ENCODE measurements around the gene MAPK14.

DNA sequence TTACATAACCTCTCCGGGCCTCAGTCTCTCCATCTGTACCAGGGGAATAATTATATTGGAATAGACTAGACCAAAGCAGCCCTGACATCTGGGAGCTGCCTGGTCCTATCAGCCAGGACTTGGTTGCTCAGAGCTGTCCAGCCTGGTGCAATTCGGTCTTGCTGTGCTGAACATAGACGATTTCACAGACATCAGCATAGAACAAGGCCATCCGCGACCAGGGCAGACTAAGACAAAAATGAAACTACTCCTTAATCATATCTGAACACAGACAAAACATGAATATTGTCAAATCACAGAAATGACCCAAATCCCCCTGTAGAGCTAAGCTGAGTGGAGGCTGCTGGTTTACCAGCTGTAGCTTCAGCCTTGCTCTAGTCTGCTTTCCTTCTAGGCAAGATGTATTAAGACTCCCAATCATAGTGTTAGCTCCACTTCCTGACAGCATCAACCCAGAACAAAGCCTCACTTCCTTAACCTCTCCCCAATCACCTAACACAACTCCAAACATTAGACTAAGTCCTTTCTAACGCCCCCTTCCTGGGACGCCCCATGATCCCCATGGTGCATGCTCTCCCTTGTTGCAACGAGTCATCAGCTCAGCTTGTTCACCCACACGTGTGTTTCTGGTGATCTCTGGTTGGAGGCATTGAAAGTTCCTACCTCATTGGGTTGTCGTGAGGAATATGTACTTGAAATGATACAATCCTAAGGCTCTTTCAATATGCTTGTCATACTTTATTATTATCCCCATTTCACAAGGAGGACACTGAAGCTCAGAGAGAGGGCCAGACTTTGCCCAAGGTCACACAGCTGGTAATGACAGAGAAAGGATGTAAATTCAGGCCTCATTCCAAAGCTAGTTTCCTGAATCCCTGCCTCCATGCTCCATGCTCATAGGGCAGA lies 99.2 kb downstream of the MAPK14 start:
- TF ChIP-seq, protein P1, sequence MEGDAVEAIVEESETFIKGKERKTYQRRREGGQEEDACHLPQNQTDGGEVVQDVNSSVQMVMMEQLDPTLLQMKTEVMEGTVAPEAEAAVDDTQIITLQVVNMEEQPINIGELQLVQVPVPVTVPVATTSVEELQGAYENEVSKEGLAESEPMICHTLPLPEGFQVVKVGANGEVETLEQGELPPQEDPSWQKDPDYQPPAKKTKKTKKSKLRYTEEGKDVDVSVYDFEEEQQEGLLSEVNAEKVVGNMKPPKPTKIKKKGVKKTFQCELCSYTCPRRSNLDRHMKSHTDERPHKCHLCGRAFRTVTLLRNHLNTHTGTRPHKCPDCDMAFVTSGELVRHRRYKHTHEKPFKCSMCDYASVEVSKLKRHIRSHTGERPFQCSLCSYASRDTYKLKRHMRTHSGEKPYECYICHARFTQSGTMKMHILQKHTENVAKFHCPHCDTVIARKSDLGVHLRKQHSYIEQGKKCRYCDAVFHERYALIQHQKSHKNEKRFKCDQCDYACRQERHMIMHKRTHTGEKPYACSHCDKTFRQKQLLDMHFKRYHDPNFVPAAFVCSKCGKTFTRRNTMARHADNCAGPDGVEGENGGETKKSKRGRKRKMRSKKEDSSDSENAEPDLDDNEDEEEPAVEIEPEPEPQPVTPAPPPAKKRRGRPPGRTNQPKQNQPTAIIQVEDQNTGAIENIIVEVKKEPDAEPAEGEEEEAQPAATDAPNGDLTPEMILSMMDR (conservative IDR thresholded peaks at IDR 0.05; ENCODE audit: low read depth, low read length), result no peak
- TF ChIP-seq EZH2 (IDR thresholded peaks at IDR 0.05; ENCODE audit: borderline replicate concordance, low read depth, low read length, poor library complexity, severe bottlenecking), result no peak

All from A673 (cell line).